ENCODE data around the gene SYF2. TPM values are rescaled to one million over a fixed set of nuclear protein-coding genes. Genes with fewer than 3 reads are reported as not detected.

SYF2 gene
- total RNA-seq, 4 donors from 2014 or later, result 24.8 to 45.7 (median 30.9) TPM

GRCh38 chr1:25195835-25196234, 36.5 kb downstream of the SYF2 start:
- H3K27ac ChIP-seq, result peak overlapping the region in 1 of 4 donors; percentile 21
- DNase-seq, result peak in 1 of 3 donors; percentile 60
- TF ChIP-seq CTCF (IDR thresholded peaks at IDR 0.05), result no peak
- no peak for TF ChIP-seq POLR2A (IDR thresholded peaks at IDR 0.05)

GRCh38 chr1:25194572-25195020, 37.7 kb downstream of the SYF2 start:
- peak overlapping the region in 1 of 4 donors; percentile 38 for H3K27ac ChIP-seq
- H3K4me3 ChIP-seq, result no peak overlapping the region
- DNase-seq, result peak in 2 of 3 donors; percentile 50 to 58
- no peaks in the 10 kb centered on the region for H3K9me3 ChIP-seq
- TF ChIP-seq CTCF (IDR thresholded peaks at IDR 0.05), result peak in 1 of 6 experiments; percentile 8
- TF ChIP-seq POLR2A (IDR thresholded peaks at IDR 0.05), result no peak
- no peaks in the 10 kb centered on the region for H3K27me3 ChIP-seq
- peaks cover 0 to 27% (median 0%) of the 10 kb centered on the region in 4 donors for H3K4me1 ChIP-seq
- H3K36me3 ChIP-seq, result no peaks in the 10 kb centered on the region

More at GRCh38 chr1:25195835-25196234, 36.5 kb downstream of the SYF2 start:
- Histone ChIP-seq H3K36me3 (no peaks in the 10 kb centered on the region), H3K9me3 (no peaks in the 10 kb centered on the region), H3K27me3 (no peaks in the 10 kb centered on the region), H3K4me1 (peaks cover 0 to 27% (median 0%) of the 10 kb centered on the region in 4 donors), H3K4me3 (no peak overlapping the region)

- Histone ChIP-seq H3K4me3 (no peak overlapping the region), H3K36me3 (no peaks in the 10 kb centered on the region), H3K27ac (peak overlapping the region in 1 of 4 donors; percentile 30), H3K4me1 (peaks cover 0 to 27% (median 0%) of the 10 kb centered on the region in 4 donors), H3K27me3 (no peaks in the 10 kb centered on the region), H3K9me3 (no peaks in the 10 kb centered on the region)
- no peak for DNase-seq
- no peak for TF ChIP-seq CTCF (IDR thresholded peaks at IDR 0.05)
- TF ChIP-seq POLR2A (IDR thresholded peaks at IDR 0.05), result no peak
Measured at GRCh38 chr1:25194054-25194453, 38.2 kb downstream of the SYF2 start.

- Histone ChIP-seq H3K4me1 (peaks cover 0 to 23% (median 0%) of the 10 kb centered on the region in 4 donors), H3K4me3 (peak overlapping the region in 1 of 4 donors; percentile 8), H3K27me3 (no peaks in the 10 kb centered on the region), H3K36me3 (no peaks in the 10 kb centered on the region), H3K27ac (no peak overlapping the region), H3K9me3 (no peaks in the 10 kb centered on the region)
- peak in 2 of 3 donors; percentile 65 to 68 for DNase-seq
- TF ChIP-seq POLR2A (IDR thresholded peaks at IDR 0.05), result no peak
- TF ChIP-seq CTCF (IDR thresholded peaks at IDR 0.05), result no peak
Measured at GRCh38 chr1:25193229-25193628, 39.1 kb downstream of the SYF2 start.

- TF ChIP-seq POLR2A (IDR thresholded peaks at IDR 0.05) (no peak), CTCF (IDR thresholded peaks at IDR 0.05) (no peak)
- Histone ChIP-seq H3K4me1 (peaks cover 0 to 12% (median 0%) of the 10 kb centered on the region in 4 donors), H3K27ac (no peak overlapping the region), H3K9me3 (no peaks in the 10 kb centered on the region), H3K27me3 (no peaks in the 10 kb centered on the region), H3K4me3 (no peak overlapping the region), H3K36me3 (no peaks in the 10 kb centered on the region)
- no peak for DNase-seq
Measured at GRCh38 chr1:25192154-25192553, 40.1 kb downstream of the SYF2 start.

All from Peyer's patch (tissue), 4 donors.